ACC112 (cell line): ENCODE data around the gene TRRAP.

Experiments used
- H2AFZ ChIP-seq: fragments of 200-600 bp; sonication (generic); one replicate; pipeline ENCODE4 v1.6.0; 2017; ENCODE audit warnings: antibody characterized with exemption, low read length; ENCODE audit not compliant: unreplicated experiment
- H3K27ac ChIP-seq: fragments of 200-600 bp; sonication (generic); 2 replicates; pipeline ENCODE4 v1.5.1; 2014; ENCODE audit warnings: low read depth, mild to moderate bottlenecking, antibody characterized with exemption, low read length, moderate library complexity
- H3K27me3 ChIP-seq: fragments of 200-600 bp; sonication (generic); 2 replicates; pipeline ENCODE4 v1.6.1; 2014; ENCODE audit warnings: mild to moderate bottlenecking, antibody characterized with exemption, low read length, moderate library complexity, mixed read lengths; ENCODE audit not compliant: insufficient read depth
- H3K36me3 ChIP-seq: fragments of 200-600 bp; sonication (generic); 2 replicates; pipeline ENCODE4 v1.6.1; 2016; ENCODE audit warnings: mild to moderate bottlenecking, antibody characterized with exemption, low read length, moderate library complexity, mixed read lengths; ENCODE audit not compliant: insufficient read depth
- H3K4me1 ChIP-seq: fragments of 200-600 bp; sonication (generic); one replicate; pipeline ENCODE4 v1.6.1; 2016; ENCODE audit warnings: low read length, mixed read lengths; ENCODE audit not compliant: insufficient read depth, unreplicated experiment, control insufficient read depth
- H3K4me3 ChIP-seq: fragments of 200-600 bp; sonication (generic); 2 replicates; pipeline ENCODE4 v1.5.1; 2014; ENCODE audit warnings: mild to moderate bottlenecking, low read depth, low read length
- H3K79me2 ChIP-seq: fragments of 200-600 bp; sonication (generic); one replicate; pipeline ENCODE4 v1.6.0; 2016; ENCODE audit warnings: low read length; ENCODE audit not compliant: control insufficient read depth, unreplicated experiment, insufficient read depth

Gene TRRAP

GRCh38 chr7:99047526-99048077 is 169.3 kb downstream of the TRRAP start:
- H3K4me1 ChIP-seq = peaks cover 14% of the 10 kb centered on the region
- H3K79me2 ChIP-seq = no peaks in the 10 kb centered on the region
- peaks cover 20% of the 10 kb centered on the region for H3K36me3 ChIP-seq
- no peak overlapping the region for H2AFZ ChIP-seq
- no peak overlapping the region for H3K27ac ChIP-seq
- H3K4me3 ChIP-seq = no peak overlapping the region
- no peaks in the 10 kb centered on the region for H3K27me3 ChIP-seq

- Histone ChIP-seq H3K79me2 (no peaks in the 10 kb centered on the region), H3K27ac (no peak overlapping the region), H3K4me1 (peaks cover 9% of the 10 kb centered on the region), H3K4me3 (no peak overlapping the region), H3K36me3 (peaks cover 31% of the 10 kb centered on the region), H3K27me3 (no peaks in the 10 kb centered on the region), H2AFZ (no peak overlapping the region)
Measured at GRCh38 chr7:99050971-99051370, 172.6 kb downstream of the TRRAP start.

GRCh38 chr7:99054781-99055180 is 176.4 kb downstream of the TRRAP start:
- peaks cover 9% of the 10 kb centered on the region for H3K4me1 ChIP-seq
- no peaks in the 10 kb centered on the region for H3K27me3 ChIP-seq
- H3K36me3 ChIP-seq = peaks cover 30% of the 10 kb centered on the region
- no peak overlapping the region for H2AFZ ChIP-seq
- H3K4me3 ChIP-seq = no peak overlapping the region
- H3K79me2 ChIP-seq = peaks cover 3% of the 10 kb centered on the region
- H3K27ac ChIP-seq = no peak overlapping the region

- H3K79me2 ChIP-seq = peaks cover 33% of the 10 kb centered on the region
- H3K36me3 ChIP-seq = peaks cover 4% of the 10 kb centered on the region; the same call in 1 of the 2 replicates
- no peak overlapping the region for H3K4me3 ChIP-seq
- no peak overlapping the region for H2AFZ ChIP-seq
- no peaks in the 10 kb centered on the region for H3K27me3 ChIP-seq
- H3K4me1 ChIP-seq = no peaks in the 10 kb centered on the region
- no peak overlapping the region for H3K27ac ChIP-seq
Measured at GRCh38 chr7:99061001-99061776, 182.9 kb downstream of the TRRAP start.
